ENCODE results near the gene CALHM6. TPM values are rescaled to one million over a fixed set of nuclear protein-coding genes. Genes with fewer than 3 reads are reported as not detected.

CALHM6 gene
- total RNA-seq, 1 experiment from 2014 or later, result 0.44 TPM

DNA sequence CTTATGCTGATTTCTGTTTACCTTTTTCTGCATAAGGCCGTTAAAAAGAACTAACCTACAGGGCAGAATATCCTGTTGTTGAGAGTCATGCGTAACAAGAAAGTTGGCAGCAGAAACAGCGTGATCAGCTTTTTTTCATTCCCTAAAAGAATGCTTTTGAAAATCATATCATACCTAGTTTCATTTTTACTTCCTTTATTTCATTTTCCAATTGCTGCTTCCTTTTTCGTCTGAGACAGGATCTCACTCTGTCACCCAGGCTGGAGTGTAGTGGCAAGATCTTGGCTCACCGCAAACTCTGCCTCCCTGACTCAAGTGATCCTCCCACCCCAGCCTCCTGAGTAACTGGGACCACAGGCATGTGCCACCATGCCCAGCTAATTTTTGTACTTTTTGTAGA is 4.1 kb downstream of the CALHM6 start:
- H3K27me3 Mint-ChIP-seq (ENCODE audit: low read depth), result peaks cover 35% of the 10 kb centered on the region
- DNase-seq (ENCODE audit: low spot score), result no peak
- ChIA-PET CTCF (no interaction called here), POLR2A (no interaction called here)
- no peak for TF ChIP-seq TCF7 (CRISPR knock-in tag; IDR thresholded peaks at IDR 0.05; ENCODE audit: low read depth)
- no peak for TF ChIP-seq RELA (CRISPR knock-in tag; IDR thresholded peaks at IDR 0.05; ENCODE audit: borderline replicate concordance)
- no peak for TF ChIP-seq NFE2L1 (CRISPR knock-in tag; IDR thresholded peaks at IDR 0.05)
- TF ChIP-seq, protein P1, sequence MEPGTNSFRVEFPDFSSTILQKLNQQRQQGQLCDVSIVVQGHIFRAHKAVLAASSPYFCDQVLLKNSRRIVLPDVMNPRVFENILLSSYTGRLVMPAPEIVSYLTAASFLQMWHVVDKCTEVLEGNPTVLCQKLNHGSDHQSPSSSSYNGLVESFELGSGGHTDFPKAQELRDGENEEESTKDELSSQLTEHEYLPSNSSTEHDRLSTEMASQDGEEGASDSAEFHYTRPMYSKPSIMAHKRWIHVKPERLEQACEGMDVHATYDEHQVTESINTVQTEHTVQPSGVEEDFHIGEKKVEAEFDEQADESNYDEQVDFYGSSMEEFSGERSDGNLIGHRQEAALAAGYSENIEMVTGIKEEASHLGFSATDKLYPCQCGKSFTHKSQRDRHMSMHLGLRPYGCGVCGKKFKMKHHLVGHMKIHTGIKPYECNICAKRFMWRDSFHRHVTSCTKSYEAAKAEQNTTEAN (CRISPR knock-in tag; IDR thresholded peaks at IDR 0.05), result no peak
- TF ChIP-seq, protein P2, sequence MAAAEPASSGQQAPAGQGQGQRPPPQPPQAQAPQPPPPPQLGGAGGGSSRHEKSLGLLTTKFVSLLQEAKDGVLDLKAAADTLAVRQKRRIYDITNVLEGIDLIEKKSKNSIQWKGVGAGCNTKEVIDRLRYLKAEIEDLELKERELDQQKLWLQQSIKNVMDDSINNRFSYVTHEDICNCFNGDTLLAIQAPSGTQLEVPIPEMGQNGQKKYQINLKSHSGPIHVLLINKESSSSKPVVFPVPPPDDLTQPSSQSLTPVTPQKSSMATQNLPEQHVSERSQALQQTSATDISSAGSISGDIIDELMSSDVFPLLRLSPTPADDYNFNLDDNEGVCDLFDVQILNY (CRISPR knock-in tag; IDR thresholded peaks at IDR 0.05), result no peak
- TF ChIP-seq, protein P3, sequence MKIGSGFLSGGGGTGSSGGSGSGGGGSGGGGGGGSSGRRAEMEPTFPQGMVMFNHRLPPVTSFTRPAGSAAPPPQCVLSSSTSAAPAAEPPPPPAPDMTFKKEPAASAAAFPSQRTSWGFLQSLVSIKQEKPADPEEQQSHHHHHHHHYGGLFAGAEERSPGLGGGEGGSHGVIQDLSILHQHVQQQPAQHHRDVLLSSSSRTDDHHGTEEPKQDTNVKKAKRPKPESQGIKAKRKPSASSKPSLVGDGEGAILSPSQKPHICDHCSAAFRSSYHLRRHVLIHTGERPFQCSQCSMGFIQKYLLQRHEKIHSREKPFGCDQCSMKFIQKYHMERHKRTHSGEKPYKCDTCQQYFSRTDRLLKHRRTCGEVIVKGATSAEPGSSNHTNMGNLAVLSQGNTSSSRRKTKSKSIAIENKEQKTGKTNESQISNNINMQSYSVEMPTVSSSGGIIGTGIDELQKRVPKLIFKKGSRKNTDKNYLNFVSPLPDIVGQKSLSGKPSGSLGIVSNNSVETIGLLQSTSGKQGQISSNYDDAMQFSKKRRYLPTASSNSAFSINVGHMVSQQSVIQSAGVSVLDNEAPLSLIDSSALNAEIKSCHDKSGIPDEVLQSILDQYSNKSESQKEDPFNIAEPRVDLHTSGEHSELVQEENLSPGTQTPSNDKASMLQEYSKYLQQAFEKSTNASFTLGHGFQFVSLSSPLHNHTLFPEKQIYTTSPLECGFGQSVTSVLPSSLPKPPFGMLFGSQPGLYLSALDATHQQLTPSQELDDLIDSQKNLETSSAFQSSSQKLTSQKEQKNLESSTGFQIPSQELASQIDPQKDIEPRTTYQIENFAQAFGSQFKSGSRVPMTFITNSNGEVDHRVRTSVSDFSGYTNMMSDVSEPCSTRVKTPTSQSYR (CRISPR knock-in tag; IDR thresholded peaks at IDR 0.05), result no peak
- no peak for TF ChIP-seq FOXK1 (CRISPR knock-in tag; IDR thresholded peaks at IDR 0.05)
- no peak for TF ChIP-seq ESRRA (CRISPR knock-in tag; IDR thresholded peaks at IDR 0.05; ENCODE audit: borderline replicate concordance)
- peaks cover 3% of the 10 kb centered on the region; the same call in 1 of the 2 replicates for H3K9me3 Mint-ChIP-seq
- peaks cover 30% of the 10 kb centered on the region for H3K4me1 Mint-ChIP-seq
- no peak for ATAC-seq
- no peak overlapping the region for H3K27ac Mint-ChIP-seq
- H3K36me3 Mint-ChIP-seq, result no peaks in the 10 kb centered on the region
- H3K4me3 Mint-ChIP-seq, result no peak overlapping the region

DNA sequence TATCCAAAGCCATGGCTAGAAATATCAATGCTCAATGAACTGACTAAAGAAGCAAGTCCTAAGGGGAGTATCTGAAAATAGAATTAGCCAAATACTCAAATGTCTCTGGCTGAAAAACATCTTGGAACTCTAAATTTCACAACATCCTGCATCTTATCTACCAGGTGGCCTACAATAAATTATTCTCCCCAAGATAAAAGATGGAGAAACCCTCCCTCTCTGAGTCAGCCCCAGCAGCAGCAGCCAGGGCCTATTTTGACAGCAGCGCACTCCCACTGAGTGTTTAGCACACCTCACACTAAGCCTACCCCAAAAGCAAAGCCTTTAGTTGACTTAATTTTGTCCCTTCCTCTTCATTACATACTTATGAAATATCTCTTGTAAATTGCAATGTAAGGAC is 5.9 kb downstream of the CALHM6 start:
- ChIA-PET CTCF (no interaction called here), POLR2A (no interaction called here)
- Mint-ChIP-seq H3K27ac (no peak overlapping the region), H3K4me3 (no peak overlapping the region), H3K36me3 (no peaks in the 10 kb centered on the region), H3K4me1 (peaks cover 25% of the 10 kb centered on the region), H3K27me3 (ENCODE audit: low read depth) (peaks cover 17% of the 10 kb centered on the region), H3K9me3 (peaks cover 3% of the 10 kb centered on the region; the same call in 1 of the 2 replicates)
- TF ChIP-seq, protein P4, sequence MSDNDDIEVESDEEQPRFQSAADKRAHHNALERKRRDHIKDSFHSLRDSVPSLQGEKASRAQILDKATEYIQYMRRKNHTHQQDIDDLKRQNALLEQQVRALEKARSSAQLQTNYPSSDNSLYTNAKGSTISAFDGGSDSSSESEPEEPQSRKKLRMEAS (CRISPR knock-in tag; IDR thresholded peaks at IDR 0.05), result no peak
- TF ChIP-seq SMAD3 (CRISPR knock-in tag; IDR thresholded peaks at IDR 0.05; ENCODE audit: borderline replicate concordance), result no peak
- no peak for TF ChIP-seq JAZF1 (CRISPR knock-in tag; IDR thresholded peaks at IDR 0.05)
- TF ChIP-seq, protein P5, sequence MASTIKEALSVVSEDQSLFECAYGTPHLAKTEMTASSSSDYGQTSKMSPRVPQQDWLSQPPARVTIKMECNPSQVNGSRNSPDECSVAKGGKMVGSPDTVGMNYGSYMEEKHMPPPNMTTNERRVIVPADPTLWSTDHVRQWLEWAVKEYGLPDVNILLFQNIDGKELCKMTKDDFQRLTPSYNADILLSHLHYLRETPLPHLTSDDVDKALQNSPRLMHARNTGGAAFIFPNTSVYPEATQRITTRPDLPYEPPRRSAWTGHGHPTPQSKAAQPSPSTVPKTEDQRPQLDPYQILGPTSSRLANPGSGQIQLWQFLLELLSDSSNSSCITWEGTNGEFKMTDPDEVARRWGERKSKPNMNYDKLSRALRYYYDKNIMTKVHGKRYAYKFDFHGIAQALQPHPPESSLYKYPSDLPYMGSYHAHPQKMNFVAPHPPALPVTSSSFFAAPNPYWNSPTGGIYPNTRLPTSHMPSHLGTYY (CRISPR knock-in tag; IDR thresholded peaks at IDR 0.05), result no peak
- TF ChIP-seq PRRX2 (CRISPR knock-in tag; IDR thresholded peaks at IDR 0.05), result no peak
- TF ChIP-seq NFE2L1 (CRISPR knock-in tag; IDR thresholded peaks at IDR 0.05), result no peak
- TF ChIP-seq, protein P6, sequence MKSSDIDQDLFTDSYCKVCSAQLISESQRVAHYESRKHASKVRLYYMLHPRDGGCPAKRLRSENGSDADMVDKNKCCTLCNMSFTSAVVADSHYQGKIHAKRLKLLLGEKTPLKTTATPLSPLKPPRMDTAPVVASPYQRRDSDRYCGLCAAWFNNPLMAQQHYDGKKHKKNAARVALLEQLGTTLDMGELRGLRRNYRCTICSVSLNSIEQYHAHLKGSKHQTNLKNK (CRISPR knock-in tag; IDR thresholded peaks at IDR 0.05), result no peak
- no peak for TF ChIP-seq JUN (CRISPR knock-in tag; IDR thresholded peaks at IDR 0.05)
- TF ChIP-seq CREB1 (CRISPR knock-in tag; IDR thresholded peaks at IDR 0.05), result no peak
- no peak for TF ChIP-seq ZNF232 (CRISPR knock-in tag; IDR thresholded peaks at IDR 0.05)
- no peak for ATAC-seq
- no peak for DNase-seq (ENCODE audit: low spot score)

DNA sequence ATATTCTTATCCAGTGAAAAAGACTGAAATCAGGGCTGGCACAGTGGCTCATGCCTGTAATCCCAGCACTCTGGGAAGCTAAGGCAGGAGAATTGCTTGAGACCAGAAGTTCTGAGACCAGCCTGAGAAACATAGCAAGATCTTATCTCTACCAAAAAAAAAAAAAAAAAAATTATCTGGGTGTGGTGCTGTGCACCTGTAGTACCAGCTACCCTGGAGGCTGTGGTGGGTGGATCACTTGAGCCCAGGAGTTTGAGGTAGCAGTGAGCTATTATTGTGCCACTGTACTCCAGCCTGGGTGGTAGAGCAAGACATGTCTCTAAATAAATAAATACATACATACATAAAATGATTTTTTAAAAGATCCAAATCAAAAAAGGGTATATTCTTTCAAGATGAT is 6.3 kb downstream of the CALHM6 start:
- POLR2A ChIA-PET, result no interaction called here
- DNase-seq (ENCODE audit: low spot score) (no peak), ATAC-seq (no peak)
- peaks cover 3% of the 10 kb centered on the region; the same call in 1 of the 2 replicates for H3K9me3 Mint-ChIP-seq
- H3K27ac Mint-ChIP-seq, result no peak overlapping the region
- no peaks in the 10 kb centered on the region for H3K36me3 Mint-ChIP-seq
- peaks cover 14% of the 10 kb centered on the region for H3K27me3 Mint-ChIP-seq (ENCODE audit: low read depth)
- peaks cover 22% of the 10 kb centered on the region for H3K4me1 Mint-ChIP-seq
- no peak overlapping the region for H3K4me3 Mint-ChIP-seq
- CTCF ChIA-PET, result no interaction called here
- TF ChIP-seq ZNF671 (CRISPR knock-in tag; IDR thresholded peaks at IDR 0.05) (no peak), NR3C1 (CRISPR knock-in tag; conservative IDR thresholded peaks at IDR 0.05; ENCODE audit: low read depth) (no peak), KAT7 (CRISPR knock-in tag; IDR thresholded peaks at IDR 0.05; ENCODE audit: borderline replicate concordance) (no peak)
- TF ChIP-seq, protein P7, sequence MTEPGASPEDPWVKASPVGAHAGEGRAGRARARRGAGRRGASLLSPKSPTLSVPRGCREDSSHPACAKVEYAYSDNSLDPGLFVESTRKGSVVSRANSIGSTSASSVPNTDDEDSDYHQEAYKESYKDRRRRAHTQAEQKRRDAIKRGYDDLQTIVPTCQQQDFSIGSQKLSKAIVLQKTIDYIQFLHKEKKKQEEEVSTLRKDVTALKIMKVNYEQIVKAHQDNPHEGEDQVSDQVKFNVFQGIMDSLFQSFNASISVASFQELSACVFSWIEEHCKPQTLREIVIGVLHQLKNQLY (CRISPR knock-in tag; IDR thresholded peaks at IDR 0.05), result no peak
- TF ChIP-seq, protein P8, sequence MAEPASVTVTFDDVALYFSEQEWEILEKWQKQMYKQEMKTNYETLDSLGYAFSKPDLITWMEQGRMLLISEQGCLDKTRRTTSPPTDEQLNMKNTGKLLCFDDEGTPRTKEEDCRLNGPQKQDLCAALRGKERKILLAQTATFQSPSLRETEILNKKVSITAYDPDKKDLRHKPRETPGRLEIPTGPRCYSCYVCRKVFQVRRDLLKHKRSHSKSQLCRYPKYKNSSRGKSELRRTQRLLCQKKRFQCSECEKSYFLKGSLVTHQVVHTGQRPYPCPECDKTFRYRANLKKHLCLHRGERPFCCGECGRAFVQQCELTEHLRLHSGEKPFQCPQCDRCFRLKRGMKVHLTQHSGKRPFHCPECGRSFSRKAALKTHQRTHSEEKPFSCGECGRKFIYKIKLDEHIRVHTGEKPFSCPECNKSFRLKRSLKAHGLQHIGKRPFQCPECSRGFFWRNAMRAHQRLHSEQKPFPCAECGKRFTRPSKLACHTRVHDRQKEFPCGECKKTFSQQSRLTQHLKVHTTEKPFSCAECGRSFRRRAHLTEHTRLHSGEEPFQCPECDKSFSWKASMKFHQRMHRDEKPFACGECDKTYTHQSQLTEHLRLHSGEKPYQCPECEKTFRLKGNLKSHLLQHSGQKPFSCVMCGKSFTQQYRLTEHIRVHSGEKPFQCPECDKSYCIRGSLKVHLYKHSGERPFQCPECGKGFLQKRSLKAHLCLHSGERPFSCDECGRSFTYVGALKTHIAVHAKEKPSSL (CRISPR knock-in tag; conservative IDR thresholded peaks at IDR 0.05), result no peak
- TF ChIP-seq, protein P9, sequence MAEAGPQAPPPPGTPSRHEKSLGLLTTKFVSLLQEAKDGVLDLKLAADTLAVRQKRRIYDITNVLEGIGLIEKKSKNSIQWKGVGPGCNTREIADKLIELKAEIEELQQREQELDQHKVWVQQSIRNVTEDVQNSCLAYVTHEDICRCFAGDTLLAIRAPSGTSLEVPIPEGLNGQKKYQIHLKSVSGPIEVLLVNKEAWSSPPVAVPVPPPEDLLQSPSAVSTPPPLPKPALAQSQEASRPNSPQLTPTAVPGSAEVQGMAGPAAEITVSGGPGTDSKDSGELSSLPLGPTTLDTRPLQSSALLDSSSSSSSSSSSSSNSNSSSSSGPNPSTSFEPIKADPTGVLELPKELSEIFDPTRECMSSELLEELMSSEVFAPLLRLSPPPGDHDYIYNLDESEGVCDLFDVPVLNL (CRISPR knock-in tag; IDR thresholded peaks at IDR 0.05; ENCODE audit: borderline replicate concordance, low read depth), result no peak
